Astrocyte of the cerebellum (primary cell): ENCODE data around the gene RNF213.
"Not testable (repeated sequence)": the region's sequence is repeated elsewhere in the genome, so short reads cannot be mapped to it uniquely, and the experiment has no call there.

Source experiments
- DNase-seq: peaks from one replicate; pipeline ENCODE4 v3.0.0-alpha.2; 2011; ENCODE audit warnings: low read depth
- H3K4me3 ChIP-seq: 2 replicates; pipeline ENCODE4 v1.5.1; 2011; ENCODE audit warnings: mild to moderate bottlenecking, low read depth, low read length, moderate library complexity
- in situ Hi-C: cut with HindIII; loops from 2 replicates; pipeline ENCODE4 v1.10.0; 2017; ENCODE audit warnings: low sequenced_read_pairs
- TF ChIP-seq, protein P1 (sequence below): IDR thresholded peaks from 2 replicates; pipeline ENCODE4 v1.5.1; 2012; ENCODE audit warnings: low read length, low read depth, moderate library complexity, mild to moderate bottlenecking; ENCODE audit errors: missing control alignments

The RNF213 gene

GRCh38 chr17:80396157-80397033 is 135.7 kb downstream of the RNF213 start:
- TF ChIP-seq, protein P1, sequence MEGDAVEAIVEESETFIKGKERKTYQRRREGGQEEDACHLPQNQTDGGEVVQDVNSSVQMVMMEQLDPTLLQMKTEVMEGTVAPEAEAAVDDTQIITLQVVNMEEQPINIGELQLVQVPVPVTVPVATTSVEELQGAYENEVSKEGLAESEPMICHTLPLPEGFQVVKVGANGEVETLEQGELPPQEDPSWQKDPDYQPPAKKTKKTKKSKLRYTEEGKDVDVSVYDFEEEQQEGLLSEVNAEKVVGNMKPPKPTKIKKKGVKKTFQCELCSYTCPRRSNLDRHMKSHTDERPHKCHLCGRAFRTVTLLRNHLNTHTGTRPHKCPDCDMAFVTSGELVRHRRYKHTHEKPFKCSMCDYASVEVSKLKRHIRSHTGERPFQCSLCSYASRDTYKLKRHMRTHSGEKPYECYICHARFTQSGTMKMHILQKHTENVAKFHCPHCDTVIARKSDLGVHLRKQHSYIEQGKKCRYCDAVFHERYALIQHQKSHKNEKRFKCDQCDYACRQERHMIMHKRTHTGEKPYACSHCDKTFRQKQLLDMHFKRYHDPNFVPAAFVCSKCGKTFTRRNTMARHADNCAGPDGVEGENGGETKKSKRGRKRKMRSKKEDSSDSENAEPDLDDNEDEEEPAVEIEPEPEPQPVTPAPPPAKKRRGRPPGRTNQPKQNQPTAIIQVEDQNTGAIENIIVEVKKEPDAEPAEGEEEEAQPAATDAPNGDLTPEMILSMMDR: no peak
- in situ Hi-C loops: no loop called here
- no peak overlapping the region for H3K4me3 ChIP-seq
- no peak for DNase-seq

DNA sequence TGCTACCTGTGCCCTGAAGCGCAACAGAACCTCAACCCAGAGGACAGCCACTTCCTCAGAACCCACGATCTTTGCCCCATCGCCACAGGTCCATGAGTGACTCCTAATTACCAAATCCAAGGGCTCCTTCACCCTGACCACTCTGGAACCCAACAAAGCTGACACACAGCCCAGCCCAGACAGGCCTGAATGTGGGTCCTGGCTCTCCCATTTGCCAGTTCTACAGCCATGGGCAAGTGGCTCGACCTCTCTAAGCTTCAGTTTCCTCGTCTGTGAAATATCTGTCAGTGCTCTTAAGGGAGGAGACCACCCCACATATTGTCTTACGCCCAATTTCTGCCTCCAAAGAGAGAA is 136.4 kb downstream of the RNF213 start:
- H3K4me3 ChIP-seq: no peak overlapping the region
- TF ChIP-seq, protein P1: no peak
- in situ Hi-C loops: no loop called here
- no peak for DNase-seq

GRCh38 chr17:80397686-80398085 is 137.0 kb downstream of the RNF213 start:
- in situ Hi-C loops: no loop called here
- H3K4me3 ChIP-seq: no peak overlapping the region
- TF ChIP-seq, protein P1: no peak
- no peak for DNase-seq

DNA sequence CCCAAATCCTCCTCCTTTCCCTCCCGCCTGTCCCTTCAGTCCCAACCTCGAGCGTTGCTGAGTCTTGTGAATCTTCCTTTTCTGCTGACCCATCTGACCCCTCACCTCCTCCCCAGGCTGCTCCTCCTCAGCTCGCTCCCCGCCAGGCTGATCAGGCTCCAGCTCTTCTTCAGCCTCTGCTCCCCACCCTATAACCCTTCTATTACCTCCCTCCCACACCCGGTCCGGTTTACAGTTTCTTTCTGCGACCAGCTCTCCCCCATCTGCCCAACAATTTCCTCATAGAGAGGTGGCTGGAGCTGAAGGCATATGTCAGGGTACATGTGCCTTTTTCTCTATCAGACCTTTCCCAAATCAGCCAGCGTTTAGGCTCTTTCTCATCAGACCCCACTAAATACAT is 140.4 kb downstream of the RNF213 start:
- H3K4me3 ChIP-seq, DNase-seq, in situ Hi-C loops: not testable (repeated sequence)

- DNase-seq, in situ Hi-C loops, H3K4me3 ChIP-seq: not testable (repeated sequence)
These were observed 141.4 kb downstream of the RNF213 start for GRCh38 chr17:80402102-80402501.

DNA sequence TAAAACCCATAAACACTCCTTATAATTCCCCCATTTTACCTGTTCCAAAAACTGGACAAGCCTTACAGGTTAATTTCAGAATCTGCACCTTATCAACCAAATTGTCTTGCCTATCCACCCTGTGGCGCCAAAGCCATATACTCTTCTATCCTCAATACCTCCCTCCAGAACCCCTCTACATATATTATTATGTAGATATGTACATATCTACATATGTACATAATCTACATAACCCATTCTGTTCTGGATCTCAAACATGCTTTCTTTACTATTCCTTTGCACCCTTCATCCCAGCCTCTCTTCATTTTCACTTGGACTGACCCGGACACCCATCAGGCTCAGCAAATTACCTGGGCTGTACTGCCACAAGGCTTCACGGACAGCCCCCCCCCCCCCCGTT is 142.3 kb downstream of the RNF213 start:
- in situ Hi-C loops: no loop called here

GRCh38 chr17:80406146-80406545 is 145.5 kb downstream of the RNF213 start:
- in situ Hi-C loops: no loop called here

More for the DNA sequence above, 142.3 kb downstream of the RNF213 start:
- TF ChIP-seq, protein P1: no peak
- no peak overlapping the region for H3K4me3 ChIP-seq
- DNase-seq: no peak

DNA sequence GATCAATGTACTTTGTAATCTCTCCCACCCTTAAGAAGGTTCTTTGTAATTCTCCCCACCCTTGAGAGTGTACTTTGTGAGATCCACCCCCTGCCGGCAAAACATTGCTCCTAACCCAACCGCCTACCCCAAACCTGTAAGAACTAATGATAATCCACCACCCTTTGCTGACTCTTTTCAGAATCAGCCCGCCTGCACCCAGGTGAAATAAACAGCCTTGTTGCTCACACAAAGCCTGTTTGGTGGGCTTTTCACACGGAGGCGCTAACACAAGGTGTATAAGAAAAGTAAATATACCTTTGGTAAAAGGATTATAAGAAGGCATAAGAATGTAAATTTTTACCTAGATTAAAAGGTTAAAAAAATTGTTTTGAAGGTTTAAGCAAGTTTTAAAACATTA is 147.3 kb downstream of the RNF213 start:
- DNase-seq, in situ Hi-C loops, H3K4me3 ChIP-seq: not testable (repeated sequence)

More at GRCh38 chr17:80406146-80406545, 145.5 kb downstream of the RNF213 start:
- H3K4me3 ChIP-seq: no peak overlapping the region
- TF ChIP-seq, protein P1: no peak
- DNase-seq: no peak
